Measurements from ENCODE around the gene TCF20.

The TCF20 gene

GRCh38 chr22:42314709-42315391 is 44.4 kb upstream of the TCF20 start:
- no peak overlapping the region for H3K27ac ChIP-seq
- TF ChIP-seq CTCF (IDR thresholded peaks at IDR 0.05) (no peak), ZFX (IDR thresholded peaks at IDR 0.05; ENCODE audit: borderline replicate concordance) (no peak)

GRCh38 chr22:42313804-42314581 is 43.5 kb upstream of the TCF20 start:
- no peak overlapping the region for H3K27ac ChIP-seq

GRCh38 chr22:42313204-42313603 is 42.8 kb upstream of the TCF20 start:
- TF ChIP-seq ZFX (IDR thresholded peaks at IDR 0.05; ENCODE audit: borderline replicate concordance) (no peak), CTCF (IDR thresholded peaks at IDR 0.05) (no peak)
- no peak overlapping the region for H3K27ac ChIP-seq

More at GRCh38 chr22:42313804-42314581, 43.5 kb upstream of the TCF20 start:
- TF ChIP-seq CTCF (IDR thresholded peaks at IDR 0.05), result no peak
- no peak for TF ChIP-seq ZFX (IDR thresholded peaks at IDR 0.05; ENCODE audit: borderline replicate concordance)

GRCh38 chr22:42310291-42311015 is 40.0 kb upstream of the TCF20 start:
- TF ChIP-seq CTCF (IDR thresholded peaks at IDR 0.05), result no peak
- no peak for TF ChIP-seq ZFX (IDR thresholded peaks at IDR 0.05; ENCODE audit: borderline replicate concordance)
- H3K27ac ChIP-seq, result no peak overlapping the region

GRCh38 chr22:42309865-42310264 is 39.4 kb upstream of the TCF20 start:
- H3K27ac ChIP-seq, result no peak overlapping the region
- TF ChIP-seq CTCF (IDR thresholded peaks at IDR 0.05), result no peak
- TF ChIP-seq ZFX (IDR thresholded peaks at IDR 0.05; ENCODE audit: borderline replicate concordance), result no peak

GRCh38 chr22:42308892-42309468 is 38.5 kb upstream of the TCF20 start:
- no peak overlapping the region for H3K27ac ChIP-seq
- no peak for TF ChIP-seq CTCF (IDR thresholded peaks at IDR 0.05)
- no peak for TF ChIP-seq ZFX (IDR thresholded peaks at IDR 0.05; ENCODE audit: borderline replicate concordance)

All from 22Rv1 (cell line).